ENCODE data around the gene HSF2. TPM values are rescaled to one million over a fixed set of nuclear protein-coding genes. Genes with fewer than 3 reads are reported as not detected.

Gene HSF2
- polyA plus RNA-seq, 1 donor from 2014 or later = 153 TPM

DNA sequence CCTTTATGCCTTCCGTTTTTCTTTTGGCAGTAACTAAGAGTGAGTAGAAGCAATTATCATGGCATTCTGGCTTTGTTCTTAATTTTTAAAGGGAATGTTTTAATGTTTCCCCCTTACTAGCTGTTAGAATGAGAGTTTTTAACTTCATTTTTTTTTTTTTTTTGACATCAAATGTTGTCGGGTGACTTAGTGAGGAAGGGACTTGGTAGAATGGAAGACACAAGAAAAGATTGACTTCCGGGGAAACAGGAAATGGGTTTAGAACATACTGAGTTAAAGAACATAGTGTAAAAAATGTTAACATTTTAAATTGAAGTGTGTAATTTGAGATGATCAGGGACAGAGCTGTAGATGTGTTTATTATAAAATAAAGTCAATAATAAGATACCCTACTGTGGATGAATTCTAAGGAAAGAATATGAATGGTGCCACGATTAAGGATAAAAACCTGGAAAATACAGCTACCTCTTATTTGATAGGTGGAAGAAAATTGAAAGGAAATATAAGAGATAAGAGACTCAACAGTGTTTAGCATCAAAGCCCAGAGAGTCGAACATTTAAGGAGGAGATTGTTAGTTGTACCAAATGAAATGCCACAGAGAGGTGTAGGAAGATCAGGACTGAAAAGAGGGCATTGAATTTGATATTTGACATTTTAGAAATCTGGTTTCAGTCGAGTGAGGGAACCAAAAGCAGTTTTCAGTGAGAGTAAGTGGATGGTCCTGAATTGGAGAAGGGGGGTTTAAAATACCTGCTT is 9.4 kb downstream of the HSF2 start:
- TF ChIP-seq EP300 (conservative IDR thresholded peaks at IDR 0.05; ENCODE audit: poor library complexity, severe bottlenecking) (no peak), EZH2 (IDR thresholded peaks at IDR 0.05; ENCODE audit: borderline replicate concordance, insufficient read depth, low read length, poor library complexity, severe bottlenecking) (no peak), SMC3 (conservative IDR thresholded peaks at IDR 0.05; ENCODE audit: poor library complexity) (no peak), TAF1 (IDR thresholded peaks at IDR 0.05; ENCODE audit: low read depth) (no peak), POLR2AphosphoS5 (IDR thresholded peaks at IDR 0.05) (no peak), MXI1 (conservative IDR thresholded peaks at IDR 0.05; ENCODE audit: poor library complexity, severe bottlenecking) (no peak), RAD21 (conservative IDR thresholded peaks at IDR 0.05) (no peak)
- TF ChIP-seq, protein P1, sequence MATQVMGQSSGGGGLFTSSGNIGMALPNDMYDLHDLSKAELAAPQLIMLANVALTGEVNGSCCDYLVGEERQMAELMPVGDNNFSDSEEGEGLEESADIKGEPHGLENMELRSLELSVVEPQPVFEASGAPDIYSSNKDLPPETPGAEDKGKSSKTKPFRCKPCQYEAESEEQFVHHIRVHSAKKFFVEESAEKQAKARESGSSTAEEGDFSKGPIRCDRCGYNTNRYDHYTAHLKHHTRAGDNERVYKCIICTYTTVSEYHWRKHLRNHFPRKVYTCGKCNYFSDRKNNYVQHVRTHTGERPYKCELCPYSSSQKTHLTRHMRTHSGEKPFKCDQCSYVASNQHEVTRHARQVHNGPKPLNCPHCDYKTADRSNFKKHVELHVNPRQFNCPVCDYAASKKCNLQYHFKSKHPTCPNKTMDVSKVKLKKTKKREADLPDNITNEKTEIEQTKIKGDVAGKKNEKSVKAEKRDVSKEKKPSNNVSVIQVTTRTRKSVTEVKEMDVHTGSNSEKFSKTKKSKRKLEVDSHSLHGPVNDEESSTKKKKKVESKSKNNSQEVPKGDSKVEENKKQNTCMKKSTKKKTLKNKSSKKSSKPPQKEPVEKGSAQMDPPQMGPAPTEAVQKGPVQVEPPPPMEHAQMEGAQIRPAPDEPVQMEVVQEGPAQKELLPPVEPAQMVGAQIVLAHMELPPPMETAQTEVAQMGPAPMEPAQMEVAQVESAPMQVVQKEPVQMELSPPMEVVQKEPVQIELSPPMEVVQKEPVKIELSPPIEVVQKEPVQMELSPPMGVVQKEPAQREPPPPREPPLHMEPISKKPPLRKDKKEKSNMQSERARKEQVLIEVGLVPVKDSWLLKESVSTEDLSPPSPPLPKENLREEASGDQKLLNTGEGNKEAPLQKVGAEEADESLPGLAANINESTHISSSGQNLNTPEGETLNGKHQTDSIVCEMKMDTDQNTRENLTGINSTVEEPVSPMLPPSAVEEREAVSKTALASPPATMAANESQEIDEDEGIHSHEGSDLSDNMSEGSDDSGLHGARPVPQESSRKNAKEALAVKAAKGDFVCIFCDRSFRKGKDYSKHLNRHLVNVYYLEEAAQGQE (IDR thresholded peaks at IDR 0.05; ENCODE audit: borderline replicate concordance) = no peak
- TF ChIP-seq, protein P2, sequence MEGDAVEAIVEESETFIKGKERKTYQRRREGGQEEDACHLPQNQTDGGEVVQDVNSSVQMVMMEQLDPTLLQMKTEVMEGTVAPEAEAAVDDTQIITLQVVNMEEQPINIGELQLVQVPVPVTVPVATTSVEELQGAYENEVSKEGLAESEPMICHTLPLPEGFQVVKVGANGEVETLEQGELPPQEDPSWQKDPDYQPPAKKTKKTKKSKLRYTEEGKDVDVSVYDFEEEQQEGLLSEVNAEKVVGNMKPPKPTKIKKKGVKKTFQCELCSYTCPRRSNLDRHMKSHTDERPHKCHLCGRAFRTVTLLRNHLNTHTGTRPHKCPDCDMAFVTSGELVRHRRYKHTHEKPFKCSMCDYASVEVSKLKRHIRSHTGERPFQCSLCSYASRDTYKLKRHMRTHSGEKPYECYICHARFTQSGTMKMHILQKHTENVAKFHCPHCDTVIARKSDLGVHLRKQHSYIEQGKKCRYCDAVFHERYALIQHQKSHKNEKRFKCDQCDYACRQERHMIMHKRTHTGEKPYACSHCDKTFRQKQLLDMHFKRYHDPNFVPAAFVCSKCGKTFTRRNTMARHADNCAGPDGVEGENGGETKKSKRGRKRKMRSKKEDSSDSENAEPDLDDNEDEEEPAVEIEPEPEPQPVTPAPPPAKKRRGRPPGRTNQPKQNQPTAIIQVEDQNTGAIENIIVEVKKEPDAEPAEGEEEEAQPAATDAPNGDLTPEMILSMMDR (IDR thresholded peaks at IDR 0.05; ENCODE audit: poor library complexity, severe bottlenecking) = no peak
- H3F3A ChIP-seq (ENCODE audit: insufficient read depth, low read length, poor library complexity, severe bottlenecking) = no peaks in the 10 kb centered on the region
- no peaks in the 10 kb centered on the region for H4K20me1 ChIP-seq (ENCODE audit: insufficient read depth)
- no peaks in the 10 kb centered on the region for H3K27me3 ChIP-seq (ENCODE audit: insufficient read depth, low read depth, low read length)
- H3K27ac ChIP-seq (ENCODE audit: low read length) = no peak overlapping the region
- peaks cover 84% of the 10 kb centered on the region for H3K79me2 ChIP-seq (replicated peaks; ENCODE audit: insufficient read depth, low read length)
- H3K9me2 ChIP-seq (ENCODE audit: insufficient read depth, low read length) = no peaks in the 10 kb centered on the region
- no peak overlapping the region for H3K4me3 ChIP-seq (ENCODE audit: low read length)
- no peak overlapping the region for H2AFZ ChIP-seq (ENCODE audit: low read depth, low read length)
- H3K9ac ChIP-seq (ENCODE audit: low read length) = no peak overlapping the region
- H3K36me3 ChIP-seq (ENCODE audit: insufficient read depth, low read length) = peaks cover 4% of the 10 kb centered on the region
- H3K9me3 ChIP-seq (ENCODE audit: low read length) = no peaks in the 10 kb centered on the region
- no peak overlapping the region for H3K4me2 ChIP-seq (ENCODE audit: low read length)

DNA sequence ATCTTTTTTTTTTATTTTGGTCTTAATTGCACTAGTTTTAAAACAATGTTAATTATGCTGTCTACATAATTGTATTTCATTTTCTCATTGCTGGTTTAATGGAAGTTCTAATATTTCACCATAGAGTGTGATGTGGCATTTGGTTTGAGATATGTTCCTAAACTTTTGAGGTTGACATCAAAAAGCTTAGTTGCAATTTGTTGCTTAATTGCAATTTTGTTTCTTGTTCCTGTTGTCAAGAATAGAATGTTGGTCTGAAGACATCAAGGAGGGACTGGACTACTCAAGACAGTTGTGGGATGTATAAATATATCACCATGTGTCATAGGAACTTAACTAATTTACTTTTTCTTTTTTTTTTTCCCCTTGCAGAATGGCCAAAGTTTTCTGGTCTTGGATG is 12.5 kb downstream of the HSF2 start:
- no peaks in the 10 kb centered on the region for H3K27me3 ChIP-seq (ENCODE audit: insufficient read depth, low read depth, low read length)
- H3K79me2 ChIP-seq (replicated peaks; ENCODE audit: insufficient read depth, low read length) = peaks cover 66% of the 10 kb centered on the region
- no peak overlapping the region for H3K4me2 ChIP-seq (ENCODE audit: low read length)
- no peak overlapping the region for H2AFZ ChIP-seq (ENCODE audit: low read depth, low read length)
- no peaks in the 10 kb centered on the region for H3K9me2 ChIP-seq (ENCODE audit: insufficient read depth, low read length)
- no peaks in the 10 kb centered on the region for H3K9me3 ChIP-seq (ENCODE audit: low read length)
- H3K9ac ChIP-seq (ENCODE audit: low read length) = no peak overlapping the region
- no peaks in the 10 kb centered on the region for H4K20me1 ChIP-seq (ENCODE audit: insufficient read depth)
- no peak overlapping the region for H3K27ac ChIP-seq (ENCODE audit: low read length)
- H3F3A ChIP-seq (ENCODE audit: insufficient read depth, low read length, poor library complexity, severe bottlenecking) = no peaks in the 10 kb centered on the region
- TF ChIP-seq MXI1 (conservative IDR thresholded peaks at IDR 0.05; ENCODE audit: poor library complexity, severe bottlenecking) (no peak), EZH2 (IDR thresholded peaks at IDR 0.05; ENCODE audit: borderline replicate concordance, insufficient read depth, low read length, poor library complexity, severe bottlenecking) (no peak), RAD21 (conservative IDR thresholded peaks at IDR 0.05) (no peak), POLR2AphosphoS5 (IDR thresholded peaks at IDR 0.05) (no peak), TAF1 (IDR thresholded peaks at IDR 0.05; ENCODE audit: low read depth) (no peak), EP300 (conservative IDR thresholded peaks at IDR 0.05; ENCODE audit: poor library complexity, severe bottlenecking) (no peak), SMC3 (conservative IDR thresholded peaks at IDR 0.05; ENCODE audit: poor library complexity) (no peak)
- TF ChIP-seq, protein P1 (IDR thresholded peaks at IDR 0.05; ENCODE audit: borderline replicate concordance) = no peak
- TF ChIP-seq, protein P2 (IDR thresholded peaks at IDR 0.05; ENCODE audit: poor library complexity, severe bottlenecking) = no peak
- no peak overlapping the region for H3K4me3 ChIP-seq (ENCODE audit: low read length)
- H3K36me3 ChIP-seq (ENCODE audit: insufficient read depth, low read length) = peaks cover 4% of the 10 kb centered on the region

Measured in neural cell (in vitro differentiated cells).